ENCODE measurements around the gene NEMP1.
"Not testable (repeated sequence)": the region's sequence is repeated elsewhere in the genome, so short reads cannot be mapped to it uniquely, and the experiment has no call there.

The NEMP1 gene

DNA sequence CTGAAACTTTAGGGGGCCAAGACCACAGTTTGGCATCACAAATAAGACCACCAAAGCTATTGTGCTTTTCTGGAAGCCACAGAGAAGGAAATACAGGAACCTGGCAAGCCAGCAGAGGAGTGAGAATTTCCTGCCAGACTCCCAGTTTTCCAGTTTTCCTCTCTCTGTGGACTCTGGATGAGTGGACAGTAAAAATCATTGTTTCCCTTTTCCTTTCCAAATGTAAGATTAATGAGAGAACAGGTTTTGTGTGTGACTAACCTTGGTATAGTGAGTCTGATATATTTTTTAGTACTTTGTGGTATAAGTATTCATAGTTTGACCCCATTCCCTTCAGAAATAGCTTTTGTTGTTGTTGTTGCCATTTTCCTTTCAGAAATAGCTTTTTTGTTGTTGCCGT is 59.7 kb downstream of the NEMP1 start:
- Histone ChIP-seq H3K9me3 (ENCODE audit: control insufficient read depth, low read length) (no peaks in the 10 kb centered on the region), H3K36me3 (ENCODE audit: control insufficient read depth, insufficient read depth, low read length) (no peaks in the 10 kb centered on the region), H3K9ac (ENCODE audit: low read length) (no peak overlapping the region), H3K4me1 (ENCODE audit: control insufficient read depth, insufficient read depth, low read length) (no peaks in the 10 kb centered on the region), H3K27me3 (ENCODE audit: control insufficient read depth, insufficient read depth, low read length) (peaks cover 7% of the 10 kb centered on the region), H3K4me3 (ENCODE audit: low read length) (no peak overlapping the region)

DNA sequence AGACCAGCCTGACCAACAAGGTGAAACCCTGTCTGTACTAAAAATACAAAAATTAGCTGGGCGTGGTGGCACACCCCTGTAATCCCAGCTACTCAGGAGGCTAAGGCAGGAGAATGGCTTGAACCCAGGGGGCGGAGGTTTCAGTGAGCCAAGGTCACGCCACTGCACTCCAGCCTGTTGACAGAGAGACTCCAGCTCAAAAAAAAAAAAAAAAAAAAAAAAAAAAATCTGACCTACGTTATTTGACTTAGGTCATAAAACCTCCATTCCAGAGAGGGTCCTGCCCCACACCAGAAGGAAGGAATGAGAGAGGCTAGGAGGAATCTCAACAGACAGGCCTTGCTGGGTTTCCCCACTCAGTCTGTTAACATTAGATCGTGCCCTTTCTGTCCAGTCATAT is 60.2 kb downstream of the NEMP1 start:
- not testable (repeated sequence) for H3K9me3 ChIP-seq (ENCODE audit: control insufficient read depth, low read length); H3K36me3 ChIP-seq (ENCODE audit: control insufficient read depth, insufficient read depth, low read length); H3K27me3 ChIP-seq (ENCODE audit: control insufficient read depth, insufficient read depth, low read length); H3K4me1 ChIP-seq (ENCODE audit: control insufficient read depth, insufficient read depth, low read length); H3K9ac ChIP-seq (ENCODE audit: low read length); H3K4me3 ChIP-seq (ENCODE audit: low read length)

DNA sequence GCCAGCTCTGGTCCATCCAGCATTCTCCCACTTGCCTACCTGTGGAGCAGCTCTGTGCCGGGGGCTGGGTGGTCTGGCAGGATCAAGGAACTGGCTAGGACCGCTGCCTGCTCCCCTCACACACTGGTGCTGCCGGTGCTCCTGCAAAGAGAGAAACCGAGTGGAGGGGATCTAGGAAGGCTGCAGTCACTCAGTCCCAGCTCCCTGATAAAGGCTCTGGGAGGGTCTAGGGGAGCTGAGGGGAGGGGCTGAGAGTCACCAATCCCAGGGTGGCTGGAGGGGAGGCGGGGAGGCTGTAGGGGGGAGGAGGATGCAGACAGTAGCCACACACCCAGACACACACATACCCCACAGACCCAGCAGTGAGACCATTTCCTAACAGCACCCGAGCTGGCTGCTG is 62.2 kb downstream of the NEMP1 start, which contains the start of gene TAC3:
Gene TAC3, minus strand, starts transcription at position 182 of the 400 bp plus-strand sequence. CDS start 732 bp downstream, outside the sequence.
- Histone ChIP-seq H3K9me3 (ENCODE audit: control insufficient read depth, low read length) (no peaks in the 10 kb centered on the region), H3K4me3 (ENCODE audit: low read length) (no peak within 1 kb of the TSS), H3K36me3 (ENCODE audit: control insufficient read depth, insufficient read depth, low read length) (no peaks in the 10 kb centered on the region), H3K4me1 (ENCODE audit: control insufficient read depth, insufficient read depth, low read length) (no peaks in the 10 kb centered on the region), H3K9ac (ENCODE audit: low read length) (no peak within 1 kb of the TSS), H3K27me3 (ENCODE audit: control insufficient read depth, insufficient read depth, low read length) (peaks cover 7% of the 10 kb centered on the region)

DNA sequence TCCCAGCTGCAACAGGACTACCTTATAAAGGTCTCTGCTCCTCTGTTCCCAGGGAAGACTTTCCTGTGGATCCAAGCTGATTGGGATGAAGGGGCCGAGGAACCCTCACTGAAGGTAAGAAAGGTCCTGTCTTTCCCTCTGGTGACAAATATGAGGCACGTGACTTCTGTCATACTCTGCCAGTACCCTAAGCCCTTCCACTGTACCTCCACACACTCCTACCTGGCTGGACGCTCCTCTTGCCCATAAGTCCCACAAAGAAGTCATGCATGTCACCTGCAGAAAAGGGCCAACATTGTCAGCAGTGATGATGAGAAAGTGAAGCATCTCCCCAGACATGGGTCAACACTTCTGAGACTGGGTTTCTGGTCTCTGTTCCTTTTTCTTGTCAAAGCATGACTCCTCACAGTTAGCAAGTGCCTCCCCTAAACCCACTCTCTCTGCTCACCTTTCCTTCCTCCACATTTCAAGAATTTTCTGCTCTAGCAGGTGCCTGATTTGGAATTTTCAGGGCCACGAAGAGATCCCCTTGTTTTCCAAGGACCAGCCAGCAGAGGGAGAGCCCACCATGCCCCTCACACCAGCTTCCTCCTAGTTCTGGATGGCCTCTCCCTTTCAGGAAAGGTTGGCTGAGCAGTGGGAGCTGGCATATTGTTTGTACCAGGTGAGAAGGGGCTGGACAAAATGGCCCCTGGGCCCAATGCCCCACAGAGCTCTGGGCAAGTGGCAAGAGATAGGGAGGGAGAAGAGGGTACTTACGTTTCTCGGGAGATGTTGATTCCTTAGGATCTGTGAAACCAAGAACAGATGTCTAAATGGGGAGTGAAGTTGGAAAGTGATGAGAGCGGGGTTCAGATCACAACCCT is 65.8 kb downstream of the NEMP1 start:
- H3K36me3 ChIP-seq (ENCODE audit: control insufficient read depth, insufficient read depth, low read length): no peaks in the 10 kb centered on the region
- no peak overlapping the region for H3K4me3 ChIP-seq (ENCODE audit: low read length)
- H3K4me1 ChIP-seq (ENCODE audit: control insufficient read depth, insufficient read depth, low read length): no peaks in the 10 kb centered on the region

DNA sequence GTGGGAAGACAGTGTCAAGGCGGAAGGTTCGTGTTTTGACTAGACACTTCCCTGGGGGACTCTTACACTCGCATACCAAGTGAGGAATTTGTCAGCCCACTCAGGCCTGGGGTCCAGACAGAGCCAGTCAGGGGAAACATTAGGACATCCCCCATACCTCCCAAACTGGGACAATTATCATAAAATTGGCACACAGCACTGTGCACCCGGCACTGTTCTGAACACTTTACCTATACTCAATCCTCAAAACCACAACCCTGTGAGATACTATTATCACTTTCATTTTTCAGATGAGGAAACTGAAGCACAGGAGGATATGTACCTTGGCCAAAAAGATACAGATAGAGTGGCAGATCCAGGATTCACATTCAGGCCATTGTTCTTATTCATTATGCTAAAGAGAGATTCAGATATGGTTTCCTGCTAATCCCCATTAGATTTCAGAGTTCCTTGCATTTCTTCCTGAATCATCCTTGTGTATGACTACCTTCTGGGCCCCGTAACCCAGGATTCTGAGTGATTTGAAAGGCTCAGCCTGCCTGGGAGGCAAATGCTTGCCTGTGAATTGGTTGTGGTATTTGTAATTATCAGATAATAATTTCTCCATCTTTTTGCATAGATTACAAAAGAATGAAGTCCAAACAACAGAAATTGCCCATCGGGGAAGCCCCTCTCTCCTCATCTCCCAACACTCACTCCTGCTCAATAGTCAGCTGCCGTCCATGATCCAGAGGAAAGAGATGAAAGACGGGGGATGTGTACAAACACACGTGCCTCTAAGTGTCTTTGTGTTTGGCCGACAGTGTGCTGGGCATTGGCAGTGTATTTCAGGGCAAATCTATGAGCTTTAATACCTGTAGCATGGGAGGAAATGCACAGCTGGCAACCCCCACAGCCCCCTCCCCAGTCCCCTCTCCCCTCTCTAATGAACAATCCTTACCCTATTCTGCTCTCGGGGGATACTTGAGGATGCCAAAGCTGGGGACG is 66.9 kb downstream of the NEMP1 start:
- Histone ChIP-seq H3K4me3 (ENCODE audit: low read length) (no peak overlapping the region), H3K4me1 (ENCODE audit: control insufficient read depth, insufficient read depth, low read length) (no peaks in the 10 kb centered on the region), H3K36me3 (ENCODE audit: control insufficient read depth, insufficient read depth, low read length) (no peaks in the 10 kb centered on the region), H3K9me3 (ENCODE audit: control insufficient read depth, low read length) (no peaks in the 10 kb centered on the region), H3K27me3 (ENCODE audit: control insufficient read depth, insufficient read depth, low read length) (peaks cover 7% of the 10 kb centered on the region), H3K9ac (ENCODE audit: low read length) (no peak overlapping the region)

More for the DNA sequence above, 65.8 kb downstream of the NEMP1 start:
- H3K27me3 ChIP-seq (ENCODE audit: control insufficient read depth, insufficient read depth, low read length): peaks cover 7% of the 10 kb centered on the region
- no peak overlapping the region for H3K9ac ChIP-seq (ENCODE audit: low read length)
- H3K9me3 ChIP-seq (ENCODE audit: control insufficient read depth, low read length): no peaks in the 10 kb centered on the region

DNA sequence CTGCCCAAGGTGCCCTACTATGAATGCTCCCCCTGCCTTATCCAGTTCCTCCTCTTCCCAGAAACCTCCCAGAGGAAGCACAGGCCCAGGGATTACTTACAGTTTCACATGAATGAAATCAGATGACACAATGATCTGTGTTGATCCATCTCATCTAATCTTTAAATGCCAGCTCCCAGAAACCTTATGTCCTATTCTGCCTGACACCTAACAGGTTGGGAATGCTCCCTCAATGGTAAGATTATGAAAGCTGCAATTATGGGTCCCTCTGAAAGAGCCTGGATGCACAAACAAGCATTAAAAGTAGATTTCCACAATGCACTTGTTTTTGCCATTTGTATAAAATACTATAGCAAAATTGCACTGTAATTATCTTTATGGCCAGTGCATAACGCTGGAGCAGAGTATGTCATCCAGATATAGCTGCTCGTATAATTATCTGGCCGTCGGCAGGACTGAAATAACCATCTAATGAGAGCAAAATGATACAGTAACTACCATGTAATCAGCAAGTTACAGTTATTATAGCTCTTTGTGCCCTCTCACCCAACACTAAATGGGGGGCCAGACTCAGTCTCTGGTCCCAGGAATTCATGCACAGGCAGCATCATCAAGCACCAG is 67.9 kb downstream of the NEMP1 start:
- Histone ChIP-seq H3K9ac (ENCODE audit: low read length) (no peak overlapping the region), H3K4me3 (ENCODE audit: low read length) (no peak overlapping the region), H3K4me1 (ENCODE audit: control insufficient read depth, insufficient read depth, low read length) (no peaks in the 10 kb centered on the region), H3K9me3 (ENCODE audit: control insufficient read depth, low read length) (no peaks in the 10 kb centered on the region), H3K27me3 (ENCODE audit: control insufficient read depth, insufficient read depth, low read length) (peaks cover 6% of the 10 kb centered on the region), H3K36me3 (ENCODE audit: control insufficient read depth, insufficient read depth, low read length) (no peaks in the 10 kb centered on the region)

DNA sequence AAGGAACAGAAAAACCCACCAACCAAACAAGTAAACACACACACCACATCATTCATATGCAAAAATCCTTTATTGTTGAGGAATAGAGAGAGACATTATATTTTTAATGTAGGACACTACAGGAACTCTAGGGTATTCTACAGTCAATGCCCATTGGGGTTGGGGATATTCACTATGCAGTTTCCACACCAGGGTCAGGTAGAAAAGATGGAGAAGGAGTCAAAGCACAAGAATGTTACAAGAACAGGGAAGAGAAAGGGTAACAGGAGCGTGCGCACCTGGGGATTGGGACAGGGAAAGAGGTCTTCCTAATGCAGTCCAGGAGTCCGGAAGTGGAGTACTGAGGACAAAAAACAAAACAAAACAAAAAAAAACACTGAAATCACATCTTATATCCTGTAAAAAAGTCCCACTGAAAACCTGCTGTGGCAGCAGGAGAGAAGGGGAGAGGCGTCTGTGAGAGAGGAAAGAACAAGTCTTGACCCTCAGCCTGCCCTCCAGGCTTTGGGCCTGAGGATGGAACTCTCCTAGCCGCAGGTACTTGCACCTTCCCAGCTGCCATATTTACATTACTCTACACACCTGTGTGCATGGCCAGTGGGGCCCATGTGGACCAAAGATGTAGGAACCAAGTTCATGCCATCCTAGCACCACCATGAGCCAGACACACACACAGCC is 68.5 kb downstream of the NEMP1 start:
- H3K9ac ChIP-seq (ENCODE audit: low read length): no peak overlapping the region
- H3K27me3 ChIP-seq (ENCODE audit: control insufficient read depth, insufficient read depth, low read length): no peaks in the 10 kb centered on the region
- peaks cover 4% of the 10 kb centered on the region for H3K4me1 ChIP-seq (ENCODE audit: control insufficient read depth, insufficient read depth, low read length)
- no peak overlapping the region for H3K4me3 ChIP-seq (ENCODE audit: low read length)
- no peaks in the 10 kb centered on the region for H3K36me3 ChIP-seq (ENCODE audit: control insufficient read depth, insufficient read depth, low read length)
- H3K9me3 ChIP-seq (ENCODE audit: control insufficient read depth, low read length): no peaks in the 10 kb centered on the region

DNA sequence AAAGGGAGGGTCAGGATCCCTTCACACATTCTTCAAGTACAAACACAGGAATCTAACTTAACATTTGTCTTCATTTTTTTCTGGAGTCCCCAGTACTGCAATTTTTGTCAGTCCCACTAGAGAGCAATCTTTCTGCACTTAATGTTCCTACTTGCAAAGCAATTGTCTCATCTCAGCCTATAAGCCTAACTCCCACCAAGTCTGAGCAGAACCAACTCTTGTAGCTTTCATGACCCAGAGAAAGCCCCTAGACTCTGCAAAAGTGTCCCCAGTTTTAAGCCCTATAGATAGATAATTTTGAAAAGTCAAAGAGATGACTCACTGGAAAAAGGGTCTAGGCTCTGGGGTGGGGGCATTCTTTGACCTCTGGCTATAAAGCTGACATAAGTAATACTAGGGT is 70.4 kb downstream of the NEMP1 start:
- H3K4me3 ChIP-seq (ENCODE audit: low read length): no peak overlapping the region
- peaks cover 4% of the 10 kb centered on the region for H3K4me1 ChIP-seq (ENCODE audit: control insufficient read depth, insufficient read depth, low read length)
- no peaks in the 10 kb centered on the region for H3K9me3 ChIP-seq (ENCODE audit: control insufficient read depth, low read length)
- no peaks in the 10 kb centered on the region for H3K27me3 ChIP-seq (ENCODE audit: control insufficient read depth, insufficient read depth, low read length)
- H3K9ac ChIP-seq (ENCODE audit: low read length): no peak overlapping the region
- H3K36me3 ChIP-seq (ENCODE audit: control insufficient read depth, insufficient read depth, low read length): no peaks in the 10 kb centered on the region

DNA sequence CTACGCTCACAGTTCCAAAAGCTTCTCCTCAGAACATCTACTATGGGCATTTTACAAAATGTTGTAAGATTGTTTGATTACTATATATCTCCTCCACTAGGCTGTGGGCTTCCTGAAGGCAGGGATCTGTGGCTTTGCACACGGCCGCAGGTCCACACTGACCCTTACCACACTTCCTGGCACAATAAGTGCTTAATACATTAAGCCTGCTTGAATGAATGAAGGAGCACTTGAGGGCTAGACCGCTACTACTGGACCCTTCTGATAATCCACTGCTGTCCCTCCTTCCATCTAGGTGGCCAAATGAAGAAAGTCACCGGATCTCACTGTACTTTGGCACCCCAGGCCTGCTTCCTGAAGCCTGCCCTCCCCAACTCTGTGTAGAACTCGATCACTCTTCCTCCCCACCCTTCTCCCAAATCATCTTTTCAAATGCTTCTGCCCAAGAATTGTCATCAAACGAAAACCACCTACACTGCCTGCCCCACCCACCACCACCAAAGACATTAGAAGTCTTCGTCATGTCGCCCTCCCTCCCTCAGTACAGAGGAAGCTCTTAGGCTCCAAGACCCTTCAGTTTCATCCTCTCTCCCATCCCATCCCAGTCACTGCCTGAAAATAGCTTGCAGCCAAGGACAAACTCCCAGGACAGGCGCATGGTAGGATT is 71.6 kb downstream of the NEMP1 start:
- H3K9ac ChIP-seq (ENCODE audit: low read length): peak overlapping the region; percentile 22

DNA sequence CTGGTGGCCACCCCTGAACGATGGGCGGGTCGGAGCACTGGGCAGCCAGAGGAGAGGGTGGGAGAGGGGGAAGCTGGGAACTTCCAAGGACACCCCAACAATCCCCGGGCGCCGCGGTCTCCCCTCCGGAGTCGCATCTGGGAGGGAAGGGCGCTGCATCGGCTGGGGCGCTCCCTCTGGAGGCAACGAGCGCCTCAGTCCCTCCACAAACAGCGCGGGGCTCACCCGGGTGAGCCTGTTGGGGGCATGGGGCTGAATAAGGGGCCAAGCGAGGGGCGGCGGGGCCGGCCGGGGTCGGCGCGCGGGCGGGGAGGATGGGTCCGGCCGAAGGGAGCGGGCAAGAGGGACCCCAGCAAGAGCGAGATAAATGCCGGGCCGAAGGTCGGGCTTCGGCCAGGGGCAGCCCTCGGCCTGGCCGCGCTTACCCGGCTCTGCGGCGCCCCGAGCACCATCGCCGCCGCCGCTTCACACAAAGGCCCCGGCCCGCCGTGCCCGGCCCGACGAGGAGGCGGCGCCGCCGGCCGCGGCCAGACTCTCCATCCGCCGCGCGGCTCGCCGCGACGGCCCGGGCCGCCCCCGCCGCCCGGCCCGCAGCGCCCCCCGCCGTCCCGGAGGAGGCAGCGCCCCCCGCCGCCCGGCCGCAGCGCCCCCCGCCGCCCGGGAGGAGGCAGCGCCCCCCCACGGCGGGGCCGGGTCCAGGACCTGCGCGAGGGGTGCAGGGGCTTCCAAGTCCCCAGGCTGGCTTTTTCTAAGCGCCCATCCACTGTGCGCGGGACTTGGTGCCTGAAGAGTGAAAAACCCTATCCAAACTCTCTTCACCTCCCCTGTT is 72.4 kb downstream of the NEMP1 start, which contains the start of gene ZBTB39:
Gene ZBTB39, minus strand, starts transcription at position 567 of the 829 bp plus-strand sequence. CDS start 1,629 bp downstream, outside the sequence.
- H3K27me3 ChIP-seq (ENCODE audit: control insufficient read depth, insufficient read depth, low read length): no peaks in the 10 kb centered on the region
- peak within 1 kb of the TSS; percentile 40 for H3K4me3 ChIP-seq (ENCODE audit: low read length)
- peaks cover 13% of the 10 kb centered on the region for H3K4me1 ChIP-seq (ENCODE audit: control insufficient read depth, insufficient read depth, low read length)
- H3K36me3 ChIP-seq (ENCODE audit: control insufficient read depth, insufficient read depth, low read length): no peaks in the 10 kb centered on the region
- peak within 1 kb of the TSS; percentile 85 for H3K9ac ChIP-seq (ENCODE audit: low read length)
- no peaks in the 10 kb centered on the region for H3K9me3 ChIP-seq (ENCODE audit: control insufficient read depth, low read length)

More for the DNA sequence above, 71.6 kb downstream of the NEMP1 start:
- Histone ChIP-seq H3K4me1 (ENCODE audit: control insufficient read depth, insufficient read depth, low read length) (peaks cover 6% of the 10 kb centered on the region), H3K27me3 (ENCODE audit: control insufficient read depth, insufficient read depth, low read length) (no peaks in the 10 kb centered on the region), H3K4me3 (ENCODE audit: low read length) (no peak overlapping the region), H3K9me3 (ENCODE audit: control insufficient read depth, low read length) (no peaks in the 10 kb centered on the region), H3K36me3 (ENCODE audit: control insufficient read depth, insufficient read depth, low read length) (no peaks in the 10 kb centered on the region)

Data from mucosa of stomach (tissue), 1 donor.